A673 (cell line): ENCODE data around the gene SEL1L3.

Source experiments
- EZH2 ChIP-seq: fragments of 200-600 bp; sonication (generic); IDR thresholded peaks from 2 replicates; pipeline ENCODE4 v1.6.1; 2017; ENCODE audit warnings: borderline replicate concordance, low read depth, mild to moderate bottlenecking, mixed read lengths, antibody characterized with exemption, low read length; ENCODE audit not compliant: poor library complexity, severe bottlenecking
- TF ChIP-seq, protein P1 (sequence below): fragments of 300-800, 200-600 bp; sonication (generic); conservative IDR thresholded peaks from 2 replicates; pipeline ENCODE4 v1.5.1; 2017; ENCODE audit warnings: low read depth, mild to moderate bottlenecking, antibody characterized with exemption, low read length, moderate library complexity, mixed read lengths

DNA sequence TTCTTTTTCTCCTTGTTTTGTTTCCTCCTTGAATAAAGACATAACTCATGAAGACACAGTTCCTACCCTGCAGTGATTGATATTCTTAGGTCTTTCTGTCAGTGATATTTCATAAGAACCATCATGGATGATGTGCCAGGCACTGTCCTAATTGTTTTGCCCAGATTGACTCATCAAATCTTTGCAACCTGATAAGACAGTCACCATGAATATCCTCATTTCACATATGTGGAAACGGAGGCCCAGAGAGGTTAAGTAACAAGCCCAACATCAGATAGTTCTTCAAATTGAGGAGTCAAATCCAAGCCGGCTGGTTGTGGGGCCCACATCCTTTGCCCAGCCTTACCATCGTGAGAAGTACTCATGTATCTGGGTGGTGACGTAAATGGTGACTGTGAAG lies 69.9 kb downstream of the SEL1L3 start:
- TF ChIP-seq EZH2 = no peak
- TF ChIP-seq, protein P1, sequence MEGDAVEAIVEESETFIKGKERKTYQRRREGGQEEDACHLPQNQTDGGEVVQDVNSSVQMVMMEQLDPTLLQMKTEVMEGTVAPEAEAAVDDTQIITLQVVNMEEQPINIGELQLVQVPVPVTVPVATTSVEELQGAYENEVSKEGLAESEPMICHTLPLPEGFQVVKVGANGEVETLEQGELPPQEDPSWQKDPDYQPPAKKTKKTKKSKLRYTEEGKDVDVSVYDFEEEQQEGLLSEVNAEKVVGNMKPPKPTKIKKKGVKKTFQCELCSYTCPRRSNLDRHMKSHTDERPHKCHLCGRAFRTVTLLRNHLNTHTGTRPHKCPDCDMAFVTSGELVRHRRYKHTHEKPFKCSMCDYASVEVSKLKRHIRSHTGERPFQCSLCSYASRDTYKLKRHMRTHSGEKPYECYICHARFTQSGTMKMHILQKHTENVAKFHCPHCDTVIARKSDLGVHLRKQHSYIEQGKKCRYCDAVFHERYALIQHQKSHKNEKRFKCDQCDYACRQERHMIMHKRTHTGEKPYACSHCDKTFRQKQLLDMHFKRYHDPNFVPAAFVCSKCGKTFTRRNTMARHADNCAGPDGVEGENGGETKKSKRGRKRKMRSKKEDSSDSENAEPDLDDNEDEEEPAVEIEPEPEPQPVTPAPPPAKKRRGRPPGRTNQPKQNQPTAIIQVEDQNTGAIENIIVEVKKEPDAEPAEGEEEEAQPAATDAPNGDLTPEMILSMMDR = no peak
